ENCODE data around the gene BAZ2B.

BAZ2B gene

DNA sequence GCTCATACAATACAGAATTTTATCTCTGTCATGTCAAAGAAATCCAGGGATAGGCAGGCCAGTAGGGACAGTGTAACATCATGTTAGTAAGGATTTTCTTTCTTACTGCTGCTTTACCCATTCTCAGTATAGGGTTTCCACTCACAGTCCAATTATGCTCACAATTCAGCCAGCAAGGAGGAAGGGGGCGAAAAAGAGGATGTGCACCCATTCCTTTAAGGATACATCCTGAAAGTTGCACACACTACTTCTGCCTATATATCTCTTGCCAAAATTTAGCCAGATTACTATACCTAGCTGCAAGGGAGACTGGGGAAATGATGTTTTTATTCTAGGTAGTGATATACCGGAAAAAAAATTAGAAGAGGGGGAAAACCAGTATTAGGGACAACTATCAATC is 66.1 kb downstream of the BAZ2B start:
- Histone ChIP-seq H3K4me3 (replicated peaks; ENCODE audit: low read depth, low read length) (no peak overlapping the region), H3K27me3 (replicated peaks; ENCODE audit: control insufficient read depth, insufficient read depth, low read length) (no peaks in the 10 kb centered on the region), H3K36me3 (ENCODE audit: control insufficient read depth, insufficient read depth, low read length) (no peaks in the 10 kb centered on the region)
- TF ChIP-seq, protein P1, sequence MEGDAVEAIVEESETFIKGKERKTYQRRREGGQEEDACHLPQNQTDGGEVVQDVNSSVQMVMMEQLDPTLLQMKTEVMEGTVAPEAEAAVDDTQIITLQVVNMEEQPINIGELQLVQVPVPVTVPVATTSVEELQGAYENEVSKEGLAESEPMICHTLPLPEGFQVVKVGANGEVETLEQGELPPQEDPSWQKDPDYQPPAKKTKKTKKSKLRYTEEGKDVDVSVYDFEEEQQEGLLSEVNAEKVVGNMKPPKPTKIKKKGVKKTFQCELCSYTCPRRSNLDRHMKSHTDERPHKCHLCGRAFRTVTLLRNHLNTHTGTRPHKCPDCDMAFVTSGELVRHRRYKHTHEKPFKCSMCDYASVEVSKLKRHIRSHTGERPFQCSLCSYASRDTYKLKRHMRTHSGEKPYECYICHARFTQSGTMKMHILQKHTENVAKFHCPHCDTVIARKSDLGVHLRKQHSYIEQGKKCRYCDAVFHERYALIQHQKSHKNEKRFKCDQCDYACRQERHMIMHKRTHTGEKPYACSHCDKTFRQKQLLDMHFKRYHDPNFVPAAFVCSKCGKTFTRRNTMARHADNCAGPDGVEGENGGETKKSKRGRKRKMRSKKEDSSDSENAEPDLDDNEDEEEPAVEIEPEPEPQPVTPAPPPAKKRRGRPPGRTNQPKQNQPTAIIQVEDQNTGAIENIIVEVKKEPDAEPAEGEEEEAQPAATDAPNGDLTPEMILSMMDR (IDR thresholded peaks at IDR 0.05; ENCODE audit: insufficient read depth, low read length, poor library complexity, severe bottlenecking): no peak
- no peak for DNase-seq (ENCODE audit: extremely low read depth, insufficient read length)

DNA sequence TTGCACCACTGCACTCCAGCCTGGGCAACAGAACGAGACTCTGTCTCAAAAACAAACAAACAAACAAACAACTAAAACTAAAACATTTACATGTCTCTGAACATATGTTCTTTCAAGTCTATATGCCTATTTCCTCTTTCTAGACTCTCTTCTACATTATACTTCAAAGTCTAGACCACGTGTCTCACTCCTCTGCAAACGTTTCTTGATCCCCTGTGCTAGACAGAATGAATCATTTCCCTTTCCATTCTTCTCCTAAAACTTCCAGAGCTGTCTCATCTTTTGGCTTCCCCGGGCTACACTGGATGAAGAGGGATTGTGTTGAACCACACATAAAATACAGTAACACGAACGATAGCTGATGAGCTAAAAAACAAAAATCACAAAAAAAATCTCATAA is 67.1 kb downstream of the BAZ2B start:
- no peak overlapping the region for H3K4me3 ChIP-seq (replicated peaks; ENCODE audit: low read depth, low read length)
- no peaks in the 10 kb centered on the region for H3K36me3 ChIP-seq (ENCODE audit: control insufficient read depth, insufficient read depth, low read length)
- no peak for DNase-seq (ENCODE audit: extremely low read depth, insufficient read length)
- TF ChIP-seq, protein P1 (IDR thresholded peaks at IDR 0.05; ENCODE audit: insufficient read depth, low read length, poor library complexity, severe bottlenecking): no peak
- no peaks in the 10 kb centered on the region for H3K27me3 ChIP-seq (replicated peaks; ENCODE audit: control insufficient read depth, insufficient read depth, low read length)

DNA sequence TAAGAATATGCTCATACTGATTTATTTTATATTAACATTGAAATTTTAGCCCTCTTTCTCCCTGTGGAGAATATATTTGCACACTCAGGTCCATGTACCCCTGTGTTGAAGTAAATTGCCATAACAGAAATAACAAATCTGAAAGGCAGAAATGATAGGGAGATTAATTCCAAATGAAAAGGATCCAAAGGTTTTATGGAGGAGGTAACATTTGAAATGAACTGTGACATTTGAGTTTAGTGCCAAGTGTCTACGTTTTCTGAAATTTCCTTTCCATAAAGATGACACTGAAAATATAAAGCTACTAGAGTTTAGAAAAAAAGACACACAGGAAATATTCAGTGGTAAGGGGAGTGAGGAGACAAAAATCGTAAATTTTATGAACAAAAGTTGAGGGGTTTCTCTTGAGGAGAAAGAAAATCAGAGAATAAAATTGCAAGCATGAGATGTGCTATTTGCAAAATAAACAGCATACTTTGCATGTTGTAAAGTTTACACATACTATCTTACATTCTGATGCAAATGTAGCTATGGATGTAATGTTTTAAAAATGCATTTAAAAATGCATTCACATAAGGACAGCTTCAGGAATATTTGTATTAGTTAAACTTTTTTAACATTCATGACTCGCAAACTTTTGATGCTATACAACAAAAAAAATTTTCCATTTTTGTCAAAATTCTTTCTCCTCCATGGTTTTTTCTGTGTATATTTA is 69.5 kb downstream of the BAZ2B start:
- no peak overlapping the region for H3K4me3 ChIP-seq (replicated peaks; ENCODE audit: low read depth, low read length)
- no peak for DNase-seq (ENCODE audit: extremely low read depth, insufficient read length)
- TF ChIP-seq, protein P1 (IDR thresholded peaks at IDR 0.05; ENCODE audit: insufficient read depth, low read length, poor library complexity, severe bottlenecking): no peak
- no peaks in the 10 kb centered on the region for H3K36me3 ChIP-seq (ENCODE audit: control insufficient read depth, insufficient read depth, low read length)
- H3K27me3 ChIP-seq (replicated peaks; ENCODE audit: control insufficient read depth, insufficient read depth, low read length): no peaks in the 10 kb centered on the region

DNA sequence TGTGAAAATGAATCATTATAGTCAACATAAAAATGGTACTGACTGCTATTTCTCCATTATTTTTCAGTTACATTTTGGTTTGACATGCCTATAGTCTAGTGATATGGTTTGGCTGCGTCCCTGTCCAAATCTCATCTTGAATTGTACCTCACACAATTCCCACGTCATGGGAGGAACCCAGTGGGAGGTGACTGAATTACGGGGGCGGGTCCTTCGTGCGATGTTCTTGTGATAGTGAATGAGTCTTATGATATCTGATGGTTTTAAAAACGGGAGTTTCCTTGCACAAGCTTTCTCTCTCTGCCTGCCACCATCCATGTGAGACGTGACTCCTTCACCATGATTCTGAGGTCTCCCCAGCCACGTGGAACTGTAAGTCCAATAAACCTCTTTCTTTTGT is 70.3 kb downstream of the BAZ2B start:
- no peak for DNase-seq (ENCODE audit: extremely low read depth, insufficient read length)
- H3K4me3 ChIP-seq (replicated peaks; ENCODE audit: low read depth, low read length): no peak overlapping the region
- TF ChIP-seq, protein P1 (IDR thresholded peaks at IDR 0.05; ENCODE audit: insufficient read depth, low read length, poor library complexity, severe bottlenecking): no peak
- no peaks in the 10 kb centered on the region for H3K27me3 ChIP-seq (replicated peaks; ENCODE audit: control insufficient read depth, insufficient read depth, low read length)
- no peaks in the 10 kb centered on the region for H3K36me3 ChIP-seq (ENCODE audit: control insufficient read depth, insufficient read depth, low read length)

DNA sequence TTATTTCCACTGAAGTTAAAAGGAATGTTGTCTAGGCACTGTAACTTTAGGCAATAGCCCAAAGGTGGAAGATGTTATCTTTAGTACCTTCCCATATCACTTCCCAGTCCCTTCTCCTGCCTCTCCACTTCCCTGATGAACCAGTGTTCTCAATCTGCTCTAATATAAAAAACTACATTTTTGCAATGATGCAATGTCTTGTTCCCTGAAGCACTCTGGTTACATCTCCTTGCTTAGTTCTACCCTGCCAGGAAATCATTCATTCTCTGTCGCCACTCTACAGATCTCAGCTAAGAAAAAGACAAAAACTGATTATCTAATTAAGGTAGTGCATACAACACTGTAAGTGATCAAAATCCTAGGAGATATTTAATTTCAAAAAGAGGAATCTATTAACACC is 71.3 kb downstream of the BAZ2B start:
- no peaks in the 10 kb centered on the region for H3K27me3 ChIP-seq (replicated peaks; ENCODE audit: control insufficient read depth, insufficient read depth, low read length)
- no peak for DNase-seq (ENCODE audit: extremely low read depth, insufficient read length)

More for the DNA sequence above, 71.3 kb downstream of the BAZ2B start:
- Histone ChIP-seq H3K4me3 (replicated peaks; ENCODE audit: low read depth, low read length) (no peak overlapping the region), H3K36me3 (ENCODE audit: control insufficient read depth, insufficient read depth, low read length) (no peaks in the 10 kb centered on the region)
- TF ChIP-seq, protein P1 (IDR thresholded peaks at IDR 0.05; ENCODE audit: insufficient read depth, low read length, poor library complexity, severe bottlenecking): no peak

All from GM06990 (cell line).